ENCODE measurements around the gene DNMT3A. TPM values are rescaled to one million over a fixed set of nuclear protein-coding genes. Genes with fewer than 3 reads are reported as not detected.

Gene DNMT3A
- polyA plus RNA-seq, 3 donors = 77.2 to 91.0 (median 86.6) TPM

DNA sequence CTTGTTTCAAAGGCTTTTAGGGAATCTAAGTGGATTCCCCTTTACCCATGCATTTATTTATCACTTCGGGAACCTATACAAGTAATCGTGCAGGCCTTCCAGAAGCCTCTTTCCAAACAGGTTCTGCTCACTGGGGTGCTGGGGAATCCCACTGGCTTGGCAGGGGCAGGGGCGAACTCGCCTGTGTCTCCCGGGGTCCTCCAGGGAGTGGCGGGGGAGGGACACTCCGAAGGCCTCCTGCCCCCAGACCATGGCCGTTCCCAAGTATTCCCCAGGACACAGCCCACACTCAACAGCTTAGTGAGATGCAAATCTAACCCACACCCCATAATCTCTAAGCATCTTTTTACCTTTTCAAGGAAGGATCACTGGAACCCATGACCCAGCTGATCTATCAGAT lies 6.5 kb downstream of the DNMT3A start:
- DNase-seq (ENCODE audit: extremely low read depth in 1 of 11, low read depth in 9 of 11, low spot score in 4 of 11) = no peak

DNA sequence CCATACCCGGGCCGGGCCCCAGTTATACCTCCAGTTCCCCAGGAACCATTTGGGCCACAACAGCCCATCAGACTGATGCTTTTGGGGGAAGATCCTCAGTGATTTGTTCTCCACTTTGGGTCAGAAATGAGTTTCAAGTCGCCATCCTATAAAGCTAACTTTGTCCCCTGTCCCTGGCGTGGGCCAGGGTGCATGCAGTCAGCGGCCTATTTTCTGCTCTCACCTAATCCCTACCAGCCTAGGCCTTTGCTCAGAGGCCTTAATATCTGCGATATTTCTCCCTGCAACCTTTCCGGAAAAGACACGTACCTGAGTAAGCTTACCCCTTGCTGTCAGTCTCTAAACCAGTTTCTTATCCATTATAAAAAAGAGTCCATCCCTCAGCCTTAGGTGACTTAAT lies 7.2 kb downstream of the DNMT3A start:
- DNase-seq (ENCODE audit: extremely low read depth in 1 of 11, low read depth in 9 of 11, low spot score in 4 of 11) = no peak

DNA sequence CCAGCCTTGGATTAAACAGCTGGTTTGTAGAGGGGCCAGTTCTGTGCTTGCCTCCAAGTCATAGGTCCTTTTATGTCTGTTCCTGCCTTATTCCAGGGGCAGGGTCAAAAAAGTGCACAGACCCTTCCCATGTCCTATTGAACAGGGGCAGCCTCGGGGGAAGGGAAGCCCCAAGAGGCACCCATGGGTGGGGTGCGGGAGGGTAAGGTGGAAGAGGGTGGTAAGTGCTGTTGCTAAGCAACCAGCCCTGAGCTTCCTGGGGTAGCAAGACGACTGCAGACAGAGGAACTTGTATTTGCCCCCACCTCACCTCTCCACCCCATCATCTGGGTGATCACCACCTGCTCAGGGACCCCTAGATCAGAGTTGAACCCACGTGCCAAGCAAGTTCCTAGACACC lies 7.7 kb downstream of the DNMT3A start:
- DNase-seq (ENCODE audit: extremely low read depth in 1 of 11, low read depth in 9 of 11, low spot score in 4 of 11) = no peak

DNA sequence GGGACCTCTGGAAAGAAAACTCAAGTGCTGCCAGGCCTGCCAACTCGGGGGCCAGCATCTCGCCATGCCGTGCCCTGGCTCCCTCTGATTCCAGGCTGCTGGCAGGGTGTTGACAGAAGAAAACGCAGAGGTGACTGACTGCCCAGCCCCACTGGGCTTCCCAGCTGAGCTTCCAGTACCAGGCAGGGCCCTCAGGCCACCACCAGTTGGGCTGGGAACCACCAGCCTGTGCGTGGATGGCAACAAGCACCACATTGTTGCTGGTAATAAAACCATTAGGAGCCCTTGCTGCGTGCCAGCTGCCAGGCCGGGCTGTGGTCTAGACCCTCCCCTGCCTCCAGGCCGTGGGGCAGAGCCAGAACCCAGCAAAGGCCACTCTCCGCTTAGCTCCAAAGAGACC lies 9.2 kb downstream of the DNMT3A start:
- no peak for DNase-seq (ENCODE audit: extremely low read depth in 1 of 11, low read depth in 9 of 11, low spot score in 4 of 11)

DNA sequence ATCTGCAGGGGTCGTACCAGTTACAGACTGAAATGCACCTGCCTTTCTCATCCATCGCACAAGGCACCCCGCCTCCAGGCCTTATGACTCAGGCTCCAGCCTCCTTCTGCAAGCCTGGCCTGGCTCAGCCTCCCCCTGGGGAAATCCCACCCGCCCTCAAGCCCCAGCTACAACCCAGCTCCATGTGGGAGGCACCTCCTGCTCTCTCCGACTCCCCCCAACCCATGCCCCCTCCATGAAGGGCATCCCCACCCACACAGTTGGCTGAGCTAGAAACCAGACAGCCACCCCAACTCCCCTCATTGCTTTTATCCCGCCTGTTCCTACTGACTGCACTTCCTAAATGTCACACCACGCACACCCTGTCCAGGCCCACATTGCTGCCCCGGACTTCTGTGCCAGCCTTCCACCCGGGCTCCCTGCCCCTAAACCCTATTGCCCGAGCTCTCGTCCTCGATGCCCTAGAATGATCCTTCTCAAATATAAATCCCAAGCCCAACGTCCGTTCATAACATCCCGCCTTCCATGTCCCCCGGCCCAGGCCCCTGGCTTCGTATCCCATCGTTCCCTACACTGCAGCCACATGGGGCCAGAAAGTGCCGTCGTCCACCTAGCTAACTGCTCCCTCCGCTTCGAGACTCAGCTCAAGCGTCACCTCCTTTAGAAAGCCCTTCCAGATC lies 9.9 kb downstream of the DNMT3A start:
- no peak for DNase-seq (ENCODE audit: extremely low read depth in 1 of 11, low read depth in 9 of 11, low spot score in 4 of 11)

DNA sequence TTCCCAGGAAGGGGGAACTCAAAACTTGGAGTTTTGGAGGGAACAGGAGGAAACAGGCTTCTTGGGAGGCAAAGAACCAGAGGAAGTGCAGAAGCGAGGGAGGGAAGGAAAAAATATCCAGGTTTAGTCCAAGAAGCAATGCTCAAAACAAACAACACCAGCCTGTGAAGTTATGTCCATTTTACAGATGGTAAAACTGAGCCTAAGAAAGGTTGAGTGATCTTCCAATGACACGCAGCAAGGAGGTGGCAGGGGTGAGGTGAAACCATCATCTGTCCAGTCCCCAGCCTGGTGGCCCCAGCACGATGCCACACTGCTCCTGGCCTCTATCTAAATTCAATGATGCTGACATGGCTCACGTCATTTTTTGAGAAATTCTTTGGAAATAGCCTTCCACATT lies 10.8 kb downstream of the DNMT3A start:
- no peak for DNase-seq (ENCODE audit: extremely low read depth in 1 of 11, low read depth in 9 of 11, low spot score in 4 of 11)

DNA sequence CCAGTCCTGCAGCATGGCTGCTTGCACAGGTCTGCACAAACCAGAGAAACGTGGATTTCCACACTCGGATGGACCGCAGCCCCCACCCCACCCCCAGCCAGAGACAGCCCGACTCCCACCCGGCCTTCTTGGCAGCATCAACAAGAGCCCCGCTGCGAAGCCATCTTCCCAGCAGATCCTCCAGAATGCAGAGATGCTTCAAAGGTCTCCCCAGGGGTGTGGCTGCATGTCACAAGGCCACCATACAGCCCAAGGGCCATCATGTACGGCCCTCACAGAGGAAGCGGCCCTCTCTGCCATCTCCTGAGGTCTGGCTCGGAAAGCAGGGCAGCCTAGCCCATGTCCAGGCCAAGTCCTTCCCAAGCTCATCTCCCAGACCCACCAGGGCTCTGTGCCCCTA lies 11.5 kb downstream of the DNMT3A start:
- no peak for DNase-seq (ENCODE audit: extremely low read depth in 1 of 11, low read depth in 9 of 11, low spot score in 4 of 11)

DNA sequence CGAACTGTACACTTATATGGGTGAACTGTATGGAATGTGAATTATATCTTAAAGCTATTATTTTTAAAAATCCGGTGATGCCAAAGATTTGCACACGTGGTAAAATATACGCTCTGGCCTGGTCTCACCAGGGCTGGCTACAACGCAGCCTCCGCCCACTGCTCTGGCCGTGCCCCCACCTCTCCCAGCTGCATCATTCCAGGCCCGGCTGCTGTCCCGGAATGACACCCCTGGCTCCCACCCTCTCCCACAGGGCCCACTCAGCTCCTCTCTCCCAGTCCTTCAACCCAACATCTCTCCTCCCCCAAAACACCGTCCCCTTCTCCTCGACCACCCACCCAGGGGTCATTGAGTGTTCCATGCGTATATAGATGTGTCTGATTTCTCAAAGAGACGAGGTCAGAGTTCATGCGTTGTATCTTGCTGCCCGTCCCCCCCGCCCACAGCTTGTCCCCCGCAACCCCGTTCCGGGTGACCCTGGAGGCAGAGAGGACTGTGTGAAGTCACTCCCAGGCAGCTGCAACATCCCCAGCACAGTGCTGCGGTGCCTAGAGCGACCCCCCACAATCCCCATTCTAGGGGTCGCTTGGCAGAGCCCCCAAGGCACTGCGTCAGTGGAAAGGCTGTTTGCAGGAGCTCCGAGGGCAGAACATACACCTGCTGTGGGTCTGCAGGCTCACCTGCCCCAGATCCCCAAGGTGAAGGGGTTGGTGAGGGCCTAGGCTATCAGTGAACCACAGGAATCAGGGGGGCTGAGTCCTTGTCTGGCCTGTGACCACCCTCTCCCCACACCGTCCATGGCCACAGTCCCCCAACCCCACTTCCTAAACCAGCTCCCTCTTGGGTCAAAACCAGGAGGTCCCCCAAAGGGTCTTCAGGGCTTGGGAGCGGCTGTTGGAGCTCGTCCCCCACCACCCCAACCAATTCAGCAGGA lies 13.3 kb downstream of the DNMT3A start:
- no peak for DNase-seq (ENCODE audit: extremely low read depth in 1 of 11, low read depth in 9 of 11, low spot score in 4 of 11)

DNA sequence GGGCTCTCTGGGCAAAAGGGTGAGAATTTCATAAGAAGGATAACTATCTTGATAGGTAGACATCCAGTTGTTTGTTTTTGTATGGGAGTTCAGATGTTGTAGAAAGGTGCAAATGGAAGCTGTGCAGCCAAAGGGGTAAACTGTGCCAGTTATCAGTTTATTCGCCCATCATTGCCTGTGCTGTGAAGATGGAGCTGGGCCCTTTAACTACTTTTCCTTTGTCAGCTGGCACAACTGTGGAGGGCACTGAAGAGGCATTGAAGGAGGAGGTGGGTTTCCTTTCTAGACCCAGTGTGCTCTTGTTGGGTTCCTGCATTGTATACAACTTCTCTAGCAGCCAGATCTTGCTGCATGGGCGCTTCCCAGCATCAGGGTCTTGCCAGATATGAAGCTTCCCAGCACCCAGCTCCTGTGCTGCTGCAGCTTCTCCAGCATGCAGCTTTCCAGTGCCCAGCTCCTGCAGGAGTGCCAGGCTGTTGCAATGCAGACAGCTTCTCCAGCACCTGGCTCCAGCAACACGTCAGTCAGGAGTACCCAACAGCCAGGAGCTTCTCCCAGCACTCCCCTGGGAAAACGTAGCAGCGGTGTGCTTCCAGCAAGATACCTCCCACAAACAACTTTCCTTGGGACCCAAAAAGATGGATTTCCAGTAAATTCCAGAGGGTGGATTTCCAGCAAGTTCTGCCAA lies 15.3 kb downstream of the DNMT3A start:
- DNase-seq (ENCODE audit: extremely low read depth in 1 of 11, low read depth in 9 of 11, low spot score in 4 of 11) = no peak

DNA sequence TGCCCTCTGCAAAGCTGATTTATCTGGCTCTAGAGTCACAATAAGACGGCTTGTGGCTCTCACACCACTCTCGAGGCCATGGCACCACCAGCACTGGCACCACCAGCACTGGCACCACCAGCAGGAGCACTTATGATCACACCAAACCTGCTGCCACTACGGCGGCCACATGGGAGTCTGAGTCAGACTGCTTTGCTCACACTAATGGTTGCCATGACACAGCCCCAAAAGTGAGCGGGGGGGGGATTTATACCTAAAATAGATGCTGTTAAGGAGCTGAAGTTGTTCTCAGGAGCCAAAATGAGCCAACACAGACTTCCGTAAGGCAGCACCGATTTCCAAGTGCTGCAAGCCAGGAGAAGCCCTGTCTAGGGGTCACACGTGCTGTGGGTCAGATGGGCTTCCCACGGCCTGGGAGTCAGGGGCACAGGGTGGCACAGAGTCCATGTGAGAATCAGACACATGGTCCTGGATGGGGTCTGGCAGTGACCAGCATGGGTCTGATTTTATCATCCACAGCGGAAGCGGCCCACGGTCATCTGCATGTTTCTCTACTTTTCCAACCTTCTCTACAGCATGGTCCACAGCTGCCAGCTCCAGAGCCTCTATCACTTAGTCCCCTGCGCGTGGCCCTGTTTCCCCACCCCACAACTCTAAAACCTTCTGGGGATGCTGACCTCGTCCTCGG lies 16.7 kb downstream of the DNMT3A start:
- no peak for DNase-seq (ENCODE audit: extremely low read depth in 1 of 11, low read depth in 9 of 11, low spot score in 4 of 11)

DNA sequence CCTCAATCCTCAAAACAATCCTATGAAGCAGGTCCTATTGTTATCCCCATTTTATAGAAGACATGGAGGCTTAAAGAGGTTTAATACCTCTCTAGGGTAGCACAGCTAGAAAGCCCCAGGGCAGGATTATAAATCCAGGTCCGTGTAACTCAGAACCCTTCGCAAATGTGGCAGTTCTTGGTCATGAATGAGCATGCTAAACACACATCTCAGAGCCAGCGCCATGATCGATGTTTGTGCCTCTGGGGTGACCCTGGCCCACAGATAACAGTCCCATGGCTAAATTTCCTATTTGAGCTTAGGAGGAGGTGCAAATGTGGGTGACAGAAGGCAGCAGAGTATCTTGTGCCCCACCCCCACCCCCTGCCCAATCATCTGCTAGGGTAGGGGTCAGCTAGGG lies 17.5 kb downstream of the DNMT3A start:
- DNase-seq (ENCODE audit: extremely low read depth in 1 of 11, low read depth in 9 of 11, low spot score in 4 of 11) = no peak

DNA sequence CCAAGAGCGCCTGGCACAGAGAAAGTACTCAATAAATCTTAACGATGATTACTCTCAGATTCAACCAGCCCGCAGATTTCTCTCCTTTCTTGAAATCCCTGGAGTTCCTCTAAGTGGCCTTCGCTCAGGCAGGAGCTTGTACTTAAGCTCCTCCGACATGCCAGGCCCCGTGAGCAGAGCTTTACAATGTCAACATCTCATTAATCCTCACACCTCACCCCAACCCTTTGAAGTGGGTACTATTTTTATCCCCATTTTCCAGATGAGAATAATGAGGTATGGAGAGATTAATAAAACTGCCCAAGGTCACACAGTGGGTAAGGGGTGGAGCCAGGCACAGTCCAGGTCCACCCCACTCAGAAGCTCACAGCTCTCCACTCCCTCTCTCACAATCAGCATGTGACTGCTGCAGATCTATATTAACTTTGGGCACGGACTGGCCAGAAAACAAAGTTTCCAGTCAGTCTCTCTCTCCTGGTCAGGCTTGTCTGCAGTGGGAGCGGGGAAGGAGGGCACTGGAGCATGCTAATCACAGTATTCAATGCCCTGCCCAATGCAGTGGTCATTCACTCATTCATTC lies 18.0 kb downstream of the DNMT3A start:
- no peak for DNase-seq (ENCODE audit: extremely low read depth in 1 of 11, low read depth in 9 of 11, low spot score in 4 of 11)

DNA sequence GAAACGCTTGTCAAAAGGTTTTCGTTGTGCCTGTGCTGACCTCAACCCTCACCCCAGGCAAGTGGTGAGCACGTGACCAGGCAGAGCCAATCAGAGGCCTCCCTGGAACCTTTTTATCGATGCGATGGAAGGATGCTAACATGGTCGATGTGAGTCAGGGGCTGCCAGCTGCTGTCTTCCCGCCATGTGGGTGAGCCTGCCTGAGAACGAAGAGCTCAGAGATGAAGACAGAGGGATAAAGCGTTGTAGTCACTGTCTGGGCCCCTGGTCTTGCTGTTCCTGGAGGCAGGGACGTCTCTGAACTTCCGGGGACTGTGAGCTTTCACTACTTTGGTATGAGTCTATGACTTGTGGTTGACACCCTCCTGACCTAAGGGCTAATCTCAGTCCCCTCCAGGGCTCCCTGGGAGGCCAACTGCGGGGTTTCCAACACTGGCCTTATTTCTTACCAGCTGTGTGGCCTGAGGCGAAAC lies 18.6 kb downstream of the DNMT3A start:
- DNase-seq (ENCODE audit: extremely low read depth in 1 of 11, low read depth in 9 of 11, low spot score in 4 of 11) = no peak

DNA sequence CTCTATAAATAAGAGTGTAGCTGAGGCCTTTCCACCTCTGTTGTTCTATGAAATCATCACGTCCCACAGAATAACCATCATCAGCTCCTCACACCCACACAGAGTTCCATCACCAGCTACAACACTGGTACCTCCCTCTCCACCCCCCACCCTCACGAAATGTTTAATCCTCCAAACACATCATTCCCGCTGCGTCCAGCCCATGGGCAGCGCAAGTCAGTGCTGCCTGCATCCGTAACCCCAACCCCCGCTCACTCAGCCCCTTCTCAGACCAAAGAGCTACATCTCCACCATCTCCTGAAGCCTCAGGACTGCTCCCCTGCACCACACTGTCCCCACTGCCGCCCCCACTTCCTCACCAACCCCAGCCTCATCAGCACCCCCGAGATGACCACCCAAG lies 19.4 kb downstream of the DNMT3A start:
- no peak for DNase-seq (ENCODE audit: extremely low read depth in 1 of 11, low read depth in 9 of 11, low spot score in 4 of 11)

DNA sequence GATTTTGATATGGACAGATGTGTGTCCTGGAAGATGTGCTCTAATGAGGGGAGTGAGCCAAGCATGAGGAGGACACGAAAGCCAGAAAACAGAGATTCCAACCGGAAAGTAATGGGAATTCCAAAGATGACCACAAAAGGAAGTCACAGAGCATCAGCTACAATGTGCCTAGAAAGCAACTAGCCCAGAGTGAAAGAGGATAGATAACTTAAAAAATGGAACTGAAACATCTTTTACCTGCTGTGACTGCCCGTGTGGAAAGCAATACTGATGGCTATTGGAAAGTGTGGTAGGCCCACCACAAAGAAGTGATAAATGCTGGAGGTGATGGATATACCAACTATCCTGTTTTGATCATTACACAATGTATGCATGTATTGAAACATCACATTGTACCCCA lies 21.6 kb downstream of the DNMT3A start:
- DNase-seq (ENCODE audit: extremely low read depth in 1 of 11, low read depth in 9 of 11, low spot score in 4 of 11) = no peak

DNA sequence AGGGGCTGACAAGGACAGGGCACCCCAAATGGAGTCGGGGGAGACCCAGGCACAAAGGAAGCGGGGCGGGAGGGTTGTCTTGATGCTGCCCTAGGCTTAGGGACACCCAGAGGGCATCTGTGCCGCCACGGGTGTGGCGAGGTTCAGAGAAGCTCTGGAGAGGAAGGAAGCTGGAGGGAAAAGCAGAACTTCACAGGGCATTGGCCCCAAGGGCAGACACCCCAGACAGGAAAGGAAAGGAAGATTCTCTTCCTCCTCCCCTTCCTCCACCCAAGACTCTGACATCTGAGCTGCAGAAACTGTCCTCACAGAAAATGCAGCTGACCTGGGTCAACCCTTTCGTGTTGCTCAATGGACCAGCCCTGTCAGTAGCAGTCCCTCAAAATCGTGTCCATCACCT lies 25.6 kb downstream of the DNMT3A start:
- no peak for DNase-seq (ENCODE audit: extremely low read depth in 1 of 11, low read depth in 9 of 11, low spot score in 4 of 11)

DNA sequence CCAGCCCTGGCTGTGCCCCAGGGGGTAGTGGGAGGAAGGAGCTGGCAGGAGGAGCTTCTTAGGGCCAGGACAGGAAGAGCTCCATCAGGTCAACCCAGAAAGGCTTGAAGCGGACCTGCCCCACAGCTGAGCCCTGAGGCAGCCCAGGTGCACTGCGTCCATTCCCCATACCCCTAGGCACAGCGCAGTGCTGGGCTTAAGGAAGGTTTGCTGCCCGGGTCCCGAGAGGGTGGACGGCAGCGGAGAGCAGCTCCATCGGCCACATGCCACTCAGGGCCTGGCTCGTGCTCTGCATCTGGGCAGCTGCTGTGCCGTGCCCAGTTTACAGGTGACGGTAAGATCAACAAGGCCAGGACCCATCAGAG lies 26.4 kb downstream of the DNMT3A start:
- DNase-seq (ENCODE audit: extremely low read depth in 1 of 11, low read depth in 9 of 11, low spot score in 4 of 11) = no peak

DNA sequence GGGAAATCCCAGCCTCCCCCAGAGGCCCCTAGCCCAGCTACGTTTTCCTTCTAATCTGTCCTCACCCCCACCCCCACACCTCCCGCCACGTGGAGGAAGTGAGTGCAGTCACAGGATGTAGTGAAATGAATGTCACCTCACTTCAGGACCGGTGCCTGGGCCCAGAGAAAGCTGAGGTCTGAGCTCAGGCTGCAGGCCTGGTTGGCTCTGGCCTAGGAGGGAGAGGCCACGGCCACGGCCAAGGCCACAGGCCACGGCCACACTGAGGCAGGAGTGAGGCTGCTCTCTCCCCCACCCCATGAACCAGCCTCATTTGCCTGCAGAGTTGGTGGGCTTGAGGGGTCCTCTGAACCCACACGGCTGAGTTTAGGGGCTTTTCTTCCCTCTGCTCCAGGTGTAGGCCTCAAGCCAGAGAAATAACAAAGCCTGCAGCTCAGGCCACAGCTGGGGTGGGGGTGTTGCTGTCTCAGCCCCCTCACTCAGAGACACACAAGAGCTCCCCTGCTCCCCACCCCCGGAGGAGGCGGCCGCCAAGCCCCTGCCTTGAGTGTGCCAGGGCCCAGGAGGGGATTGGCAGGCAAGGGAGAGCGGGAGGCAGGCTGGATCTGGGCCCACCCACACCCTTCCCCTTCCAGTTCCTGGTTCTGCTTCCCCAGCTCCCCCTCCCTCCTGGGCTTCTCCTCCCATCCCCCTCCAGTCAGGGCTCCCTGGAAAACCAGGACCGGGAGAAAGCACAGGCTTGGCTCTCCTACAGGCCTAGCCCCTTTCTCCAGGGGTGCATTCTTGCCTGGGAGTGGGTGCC lies 27.0 kb downstream of the DNMT3A start:
- peak in 8 of 11 donors; percentile 66 to 89 (median 78) for DNase-seq (ENCODE audit: extremely low read depth in 1 of 11, low read depth in 9 of 11, low spot score in 4 of 11)
